GM12878 (cell line): ENCODE results near the gene CCDC3.

ENCODE experiments used
- FOXM1 ChIP-seq: IDR thresholded peaks from 2 replicates; pipeline ENCODE4 v1.6.1; 2012; ENCODE audit warnings: low read depth, mild to moderate bottlenecking, inconsistent platforms, low read length, moderate library complexity
- TF ChIP-seq, protein P1 (sequence below): fragments of 450-650 bp; IDR thresholded peaks from 2 replicates; pipeline ENCODE4 v1.6.1; 2014; ENCODE audit warnings: mild to moderate bottlenecking
- TF ChIP-seq, protein P2 (sequence below), 3 experiments: IDR thresholded peaks in 2 of 3; conservative IDR thresholded peaks in 1 of 3; 2 replicates each; pipeline ENCODE4 v1.5.1; 2011; ENCODE audit warnings: low read depth in 3 of 3, low read length in 3 of 3, mild to moderate bottlenecking in 3 of 3, control low read depth in 2 of 3, moderate library complexity in 2 of 3, inconsistent platforms in 1 of 3, mixed read lengths in 1 of 3; ENCODE audit not compliant: control insufficient read depth in 2 of 3, insufficient read depth in 1 of 3; ENCODE audit errors: extremely low read depth in 1 of 3
- TF ChIP-seq, protein P3 (sequence below): IDR thresholded peaks from 2 replicates; pipeline ENCODE4 v1.6.1; 2012; ENCODE audit warnings: low read depth, low read length, improper control_type of control experiment

DNA sequence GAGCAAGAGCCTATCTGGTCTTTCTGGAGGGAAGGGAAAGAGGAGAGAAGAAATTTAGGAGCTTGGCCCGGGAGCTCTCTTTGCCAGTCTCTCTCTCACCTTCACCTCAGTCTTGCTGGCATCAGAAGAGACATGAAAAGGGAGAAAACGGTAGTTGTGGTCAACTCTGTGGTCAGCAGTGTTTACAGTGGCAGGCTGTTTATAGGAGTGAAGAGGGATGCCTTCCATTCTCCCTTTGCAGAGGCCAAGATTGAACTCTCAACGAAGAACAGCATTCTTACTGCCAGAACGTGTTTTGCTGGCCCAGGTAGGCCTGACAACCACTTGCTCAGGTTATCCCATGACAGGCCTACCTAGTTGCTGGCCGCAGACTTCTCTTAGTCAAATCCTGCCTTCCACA, 133.3 kb downstream of the CCDC3 start:
- TF ChIP-seq, protein P1, sequence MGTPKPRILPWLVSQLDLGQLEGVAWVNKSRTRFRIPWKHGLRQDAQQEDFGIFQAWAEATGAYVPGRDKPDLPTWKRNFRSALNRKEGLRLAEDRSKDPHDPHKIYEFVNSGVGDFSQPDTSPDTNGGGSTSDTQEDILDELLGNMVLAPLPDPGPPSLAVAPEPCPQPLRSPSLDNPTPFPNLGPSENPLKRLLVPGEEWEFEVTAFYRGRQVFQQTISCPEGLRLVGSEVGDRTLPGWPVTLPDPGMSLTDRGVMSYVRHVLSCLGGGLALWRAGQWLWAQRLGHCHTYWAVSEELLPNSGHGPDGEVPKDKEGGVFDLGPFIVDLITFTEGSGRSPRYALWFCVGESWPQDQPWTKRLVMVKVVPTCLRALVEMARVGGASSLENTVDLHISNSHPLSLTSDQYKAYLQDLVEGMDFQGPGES = no peak
- TF ChIP-seq, protein P2, sequence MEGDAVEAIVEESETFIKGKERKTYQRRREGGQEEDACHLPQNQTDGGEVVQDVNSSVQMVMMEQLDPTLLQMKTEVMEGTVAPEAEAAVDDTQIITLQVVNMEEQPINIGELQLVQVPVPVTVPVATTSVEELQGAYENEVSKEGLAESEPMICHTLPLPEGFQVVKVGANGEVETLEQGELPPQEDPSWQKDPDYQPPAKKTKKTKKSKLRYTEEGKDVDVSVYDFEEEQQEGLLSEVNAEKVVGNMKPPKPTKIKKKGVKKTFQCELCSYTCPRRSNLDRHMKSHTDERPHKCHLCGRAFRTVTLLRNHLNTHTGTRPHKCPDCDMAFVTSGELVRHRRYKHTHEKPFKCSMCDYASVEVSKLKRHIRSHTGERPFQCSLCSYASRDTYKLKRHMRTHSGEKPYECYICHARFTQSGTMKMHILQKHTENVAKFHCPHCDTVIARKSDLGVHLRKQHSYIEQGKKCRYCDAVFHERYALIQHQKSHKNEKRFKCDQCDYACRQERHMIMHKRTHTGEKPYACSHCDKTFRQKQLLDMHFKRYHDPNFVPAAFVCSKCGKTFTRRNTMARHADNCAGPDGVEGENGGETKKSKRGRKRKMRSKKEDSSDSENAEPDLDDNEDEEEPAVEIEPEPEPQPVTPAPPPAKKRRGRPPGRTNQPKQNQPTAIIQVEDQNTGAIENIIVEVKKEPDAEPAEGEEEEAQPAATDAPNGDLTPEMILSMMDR (IDR thresholded peaks at IDR 0.05 in 2 of 3, conservative IDR thresholded peaks at IDR 0.05 in 1 of 3; ENCODE audit: control insufficient read depth in 2 of 3, extremely low read depth in 1 of 3, insufficient read depth in 1 of 3, low read depth in 3 of 3, low read length in 3 of 3) = no peak
- TF ChIP-seq, protein P3, sequence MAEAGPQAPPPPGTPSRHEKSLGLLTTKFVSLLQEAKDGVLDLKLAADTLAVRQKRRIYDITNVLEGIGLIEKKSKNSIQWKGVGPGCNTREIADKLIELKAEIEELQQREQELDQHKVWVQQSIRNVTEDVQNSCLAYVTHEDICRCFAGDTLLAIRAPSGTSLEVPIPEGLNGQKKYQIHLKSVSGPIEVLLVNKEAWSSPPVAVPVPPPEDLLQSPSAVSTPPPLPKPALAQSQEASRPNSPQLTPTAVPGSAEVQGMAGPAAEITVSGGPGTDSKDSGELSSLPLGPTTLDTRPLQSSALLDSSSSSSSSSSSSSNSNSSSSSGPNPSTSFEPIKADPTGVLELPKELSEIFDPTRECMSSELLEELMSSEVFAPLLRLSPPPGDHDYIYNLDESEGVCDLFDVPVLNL = no peak
- TF ChIP-seq FOXM1 = no peak
